ENCODE measurements around the gene ARL16.

Gene ARL16

GRCh38 chr17:81694810-81695209, 11.2 kb upstream of the ARL16 start:
- DNase-seq, result no peak

- no peak for DNase-seq
These were observed 10.1 kb upstream of the ARL16 start for GRCh38 chr17:81693509-81694210.

GRCh38 chr17:81691608-81692007, 8.0 kb upstream of the ARL16 start:
- no peak for DNase-seq

- DNase-seq, result no peak
These were observed 7.6 kb upstream of the ARL16 start for GRCh38 chr17:81691196-81691595.

GRCh38 chr17:81690549-81690948, 7.0 kb upstream of the ARL16 start:
- no peak for DNase-seq

GRCh38 chr17:81690066-81690465, 6.5 kb upstream of the ARL16 start:
- DNase-seq, result no peak

- no peak for DNase-seq
These were observed 5.0 kb upstream of the ARL16 start for GRCh38 chr17:81688616-81689015.

GRCh38 chr17:81687770-81688541, 4.4 kb upstream of the ARL16 start:
- DNase-seq, result no peak

- DNase-seq, result no peak
These were observed 3.0 kb upstream of the ARL16 start for GRCh38 chr17:81686614-81687013.

- DNase-seq, result peak; percentile 40
These were observed 1.5 kb upstream of the ARL16 start for GRCh38 chr17:81685108-81685507.

GRCh38 chr17:81684442-81684911, 880 bp upstream of the ARL16 start:
- no peak for DNase-seq

GRCh38 chr17:81683208-81683583, 401 bp downstream of the ARL16 start:
- no peak for DNase-seq

- no peak for DNase-seq
These were observed 911 bp downstream of the ARL16 start for GRCh38 chr17:81682565-81683207.

- DNase-seq, result no peak
These were observed 1.9 kb downstream of the ARL16 start for GRCh38 chr17:81681672-81682071.

GRCh38 chr17:81680150-81680549, 3.4 kb downstream of the ARL16 start:
- no peak for DNase-seq

- DNase-seq, result no peak
These were observed 6.7 kb downstream of the ARL16 start for GRCh38 chr17:81676906-81677305.

- DNase-seq, result peak; percentile 34
These were observed 7.9 kb downstream of the ARL16 start for GRCh38 chr17:81675515-81676221.

GRCh38 chr17:81673561-81674258, 9.9 kb downstream of the ARL16 start:
- no peak for DNase-seq

GRCh38 chr17:81672954-81673353, 10.6 kb downstream of the ARL16 start:
- no peak for DNase-seq

GRCh38 chr17:81672504-81672903, 11.1 kb downstream of the ARL16 start:
- DNase-seq, result no peak

- DNase-seq, result no peak
These were observed 15.8 kb downstream of the ARL16 start for GRCh38 chr17:81667754-81668153.

- DNase-seq, result peak; percentile 93
These were observed 17.0 kb downstream of the ARL16 start, which contains the start of the genes CCDC137 and OXLD1 for GRCh38 chr17:81666342-81667191. Gene CCDC137 (plus strand): TSS chr17:81666737. CDS start chr17:81666767, 30 bp downstream. Gene OXLD1 (minus strand): TSS chr17:81666605. CDS start chr17:81666577, 28 bp downstream.
